BJ (cell line): Measurements from ENCODE around the gene NNMT. TPM values are rescaled to one million over a fixed set of nuclear protein-coding genes. Genes with fewer than 3 reads are reported as not detected.

Experiments used
- CTCF ChIA-PET: fragments of 350-600 bp; formaldehyde crosslinking; extraction: SDS; loops from one replicate; lab custom pipeline; 2021; ENCODE audit warnings: antibody characterized with exemption, inconsistent platforms; lab: Yijun Ruan, JAX
- POLR2A ChIA-PET: fragments of 300-600 bp; sonication (Branson Sonifier 250); formaldehyde crosslinking; extraction: SDS; loops from one replicate; lab custom pipeline; 2021; ENCODE audit warnings: antibody characterized with exemption; lab: Charles Lee
- DNase-seq: peaks from one replicate; pipeline ENCODE4 v3.0.0-alpha.2; 2011; ENCODE audit warnings: low read depth
- H3K27me3 ChIP-seq: 2 replicates; pipeline ENCODE4 v1.6.0; 2011; ENCODE audit warnings: low read length; ENCODE audit not compliant: control insufficient read depth, insufficient read depth
- H3K36me3 ChIP-seq: 2 replicates; pipeline ENCODE4 v1.5.1; 2011; ENCODE audit warnings: low read length; ENCODE audit not compliant: control insufficient read depth, insufficient read depth
- H3K4me3 ChIP-seq: 2 replicates; pipeline ENCODE4 v1.5.1; 2011; ENCODE audit warnings: low read depth, mild to moderate bottlenecking, control low read depth, low read length
- CTCF ChIP-seq: IDR thresholded peaks from 2 replicates; pipeline ENCODE4 v1.5.1; 2011; ENCODE audit warnings: low read depth, mild to moderate bottlenecking, control low read depth, inconsistent platforms, low read length, moderate library complexity; ENCODE audit not compliant: insufficient read depth
- polyA plus RNA-seq: library from polyadenylated mRNA; depleted of rRNA; stranded (reverse); fragments of >200 nt; gene quantifications from 2 replicates; pipeline ENCODE4 v1.2.3, GENCODE V29; 2011

NNMT gene
- polyA plus RNA-seq, 1 experiment = 724 TPM

GRCh38 chr11:114297806-114298709, 1.9 kb downstream of the NNMT start:
- DNase-seq = no peak
- no peak for TF ChIP-seq CTCF
- H3K4me3 ChIP-seq = peak overlapping the region; percentile 88
- ChIA-PET POLR2A (interaction anchor here (1.0 to 1.5 kb wide), 2 partner anchors 9 to 141 kb away, joined by 3 read pairs; partner anchors contain the start of gene REXO2), CTCF (interaction anchor here (2.3 kb wide), 1 partner anchor 17 kb away, joined by 7 read pairs; no protein-coding TSS in a partner anchor)
- peaks cover 9% of the 10 kb centered on the region for H3K36me3 ChIP-seq
- no peaks in the 10 kb centered on the region for H3K27me3 ChIP-seq

- DNase-seq = no peak
- TF ChIP-seq CTCF = no peak
- ChIA-PET CTCF (interaction anchor here (2.3 kb wide), 1 partner anchor 18 kb away, joined by 7 read pairs; no protein-coding TSS in a partner anchor), POLR2A (no interaction called here)
- Histone ChIP-seq H3K36me3 (peaks cover 9% of the 10 kb centered on the region), H3K4me3 (peak overlapping the region; percentile 88), H3K27me3 (no peaks in the 10 kb centered on the region)
These were observed 2.5 kb downstream of the NNMT start for GRCh38 chr11:114298710-114299109.

- Histone ChIP-seq H3K4me3 (peak overlapping the region; percentile 88), H3K27me3 (no peaks in the 10 kb centered on the region), H3K36me3 (peaks cover 11% of the 10 kb centered on the region)
- no peak for TF ChIP-seq CTCF
- ChIA-PET CTCF (interaction anchor here (3.0 kb wide), 1 partner anchor 20 kb away, joined by 13 read pairs; no protein-coding TSS in a partner anchor), POLR2A (no interaction called here)
- no peak for DNase-seq
These were observed 4.9 kb downstream of the NNMT start for GRCh38 chr11:114301088-114301487.

- CTCF ChIA-PET = interaction anchor here (3.0 kb wide), 1 partner anchor 21 kb away, joined by 13 read pairs; no protein-coding TSS in a partner anchor
- peak overlapping the region; percentile 13; the same call in 1 of the 2 replicates for H3K4me3 ChIP-seq
These were observed 5.7 kb downstream of the NNMT start for GRCh38 chr11:114301927-114302326.

More at GRCh38 chr11:114301927-114302326, 5.7 kb downstream of the NNMT start:
- POLR2A ChIA-PET = no interaction called here
- no peak for DNase-seq
- no peak for TF ChIP-seq CTCF
- Histone ChIP-seq H3K27me3 (no peaks in the 10 kb centered on the region), H3K36me3 (peaks cover 11% of the 10 kb centered on the region)
